ENCODE data around the gene FRYL. TPM values are rescaled to one million over a fixed set of nuclear protein-coding genes. Genes with fewer than 3 reads are reported as not detected.

FRYL gene
- total and polyA plus RNA-seq, 2 of the 8 experiments (the other 6 are each of a cell fraction or from before 2014, with no cell fraction given) = 8.0 to 36.5 TPM

DNA sequence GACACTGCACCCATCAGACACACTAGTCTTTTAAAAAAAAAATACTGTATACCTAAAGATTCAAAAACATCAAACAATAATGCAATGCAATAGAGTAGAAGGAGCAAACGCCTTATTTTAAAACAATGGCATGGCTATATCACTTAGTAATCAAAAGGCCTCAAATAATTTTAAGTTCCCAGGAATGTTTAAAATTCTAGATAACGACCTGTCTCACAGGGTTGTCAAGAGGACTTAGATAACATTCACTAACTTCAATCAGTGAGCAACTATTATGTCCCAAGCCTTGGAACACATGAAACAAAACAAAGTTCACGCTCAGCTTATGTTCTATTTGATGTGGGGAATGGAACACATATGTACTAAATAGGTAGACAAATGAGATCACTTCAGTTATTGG lies 106.5 kb downstream of the FRYL start (continued):
- TF ChIP-seq, protein P1, sequence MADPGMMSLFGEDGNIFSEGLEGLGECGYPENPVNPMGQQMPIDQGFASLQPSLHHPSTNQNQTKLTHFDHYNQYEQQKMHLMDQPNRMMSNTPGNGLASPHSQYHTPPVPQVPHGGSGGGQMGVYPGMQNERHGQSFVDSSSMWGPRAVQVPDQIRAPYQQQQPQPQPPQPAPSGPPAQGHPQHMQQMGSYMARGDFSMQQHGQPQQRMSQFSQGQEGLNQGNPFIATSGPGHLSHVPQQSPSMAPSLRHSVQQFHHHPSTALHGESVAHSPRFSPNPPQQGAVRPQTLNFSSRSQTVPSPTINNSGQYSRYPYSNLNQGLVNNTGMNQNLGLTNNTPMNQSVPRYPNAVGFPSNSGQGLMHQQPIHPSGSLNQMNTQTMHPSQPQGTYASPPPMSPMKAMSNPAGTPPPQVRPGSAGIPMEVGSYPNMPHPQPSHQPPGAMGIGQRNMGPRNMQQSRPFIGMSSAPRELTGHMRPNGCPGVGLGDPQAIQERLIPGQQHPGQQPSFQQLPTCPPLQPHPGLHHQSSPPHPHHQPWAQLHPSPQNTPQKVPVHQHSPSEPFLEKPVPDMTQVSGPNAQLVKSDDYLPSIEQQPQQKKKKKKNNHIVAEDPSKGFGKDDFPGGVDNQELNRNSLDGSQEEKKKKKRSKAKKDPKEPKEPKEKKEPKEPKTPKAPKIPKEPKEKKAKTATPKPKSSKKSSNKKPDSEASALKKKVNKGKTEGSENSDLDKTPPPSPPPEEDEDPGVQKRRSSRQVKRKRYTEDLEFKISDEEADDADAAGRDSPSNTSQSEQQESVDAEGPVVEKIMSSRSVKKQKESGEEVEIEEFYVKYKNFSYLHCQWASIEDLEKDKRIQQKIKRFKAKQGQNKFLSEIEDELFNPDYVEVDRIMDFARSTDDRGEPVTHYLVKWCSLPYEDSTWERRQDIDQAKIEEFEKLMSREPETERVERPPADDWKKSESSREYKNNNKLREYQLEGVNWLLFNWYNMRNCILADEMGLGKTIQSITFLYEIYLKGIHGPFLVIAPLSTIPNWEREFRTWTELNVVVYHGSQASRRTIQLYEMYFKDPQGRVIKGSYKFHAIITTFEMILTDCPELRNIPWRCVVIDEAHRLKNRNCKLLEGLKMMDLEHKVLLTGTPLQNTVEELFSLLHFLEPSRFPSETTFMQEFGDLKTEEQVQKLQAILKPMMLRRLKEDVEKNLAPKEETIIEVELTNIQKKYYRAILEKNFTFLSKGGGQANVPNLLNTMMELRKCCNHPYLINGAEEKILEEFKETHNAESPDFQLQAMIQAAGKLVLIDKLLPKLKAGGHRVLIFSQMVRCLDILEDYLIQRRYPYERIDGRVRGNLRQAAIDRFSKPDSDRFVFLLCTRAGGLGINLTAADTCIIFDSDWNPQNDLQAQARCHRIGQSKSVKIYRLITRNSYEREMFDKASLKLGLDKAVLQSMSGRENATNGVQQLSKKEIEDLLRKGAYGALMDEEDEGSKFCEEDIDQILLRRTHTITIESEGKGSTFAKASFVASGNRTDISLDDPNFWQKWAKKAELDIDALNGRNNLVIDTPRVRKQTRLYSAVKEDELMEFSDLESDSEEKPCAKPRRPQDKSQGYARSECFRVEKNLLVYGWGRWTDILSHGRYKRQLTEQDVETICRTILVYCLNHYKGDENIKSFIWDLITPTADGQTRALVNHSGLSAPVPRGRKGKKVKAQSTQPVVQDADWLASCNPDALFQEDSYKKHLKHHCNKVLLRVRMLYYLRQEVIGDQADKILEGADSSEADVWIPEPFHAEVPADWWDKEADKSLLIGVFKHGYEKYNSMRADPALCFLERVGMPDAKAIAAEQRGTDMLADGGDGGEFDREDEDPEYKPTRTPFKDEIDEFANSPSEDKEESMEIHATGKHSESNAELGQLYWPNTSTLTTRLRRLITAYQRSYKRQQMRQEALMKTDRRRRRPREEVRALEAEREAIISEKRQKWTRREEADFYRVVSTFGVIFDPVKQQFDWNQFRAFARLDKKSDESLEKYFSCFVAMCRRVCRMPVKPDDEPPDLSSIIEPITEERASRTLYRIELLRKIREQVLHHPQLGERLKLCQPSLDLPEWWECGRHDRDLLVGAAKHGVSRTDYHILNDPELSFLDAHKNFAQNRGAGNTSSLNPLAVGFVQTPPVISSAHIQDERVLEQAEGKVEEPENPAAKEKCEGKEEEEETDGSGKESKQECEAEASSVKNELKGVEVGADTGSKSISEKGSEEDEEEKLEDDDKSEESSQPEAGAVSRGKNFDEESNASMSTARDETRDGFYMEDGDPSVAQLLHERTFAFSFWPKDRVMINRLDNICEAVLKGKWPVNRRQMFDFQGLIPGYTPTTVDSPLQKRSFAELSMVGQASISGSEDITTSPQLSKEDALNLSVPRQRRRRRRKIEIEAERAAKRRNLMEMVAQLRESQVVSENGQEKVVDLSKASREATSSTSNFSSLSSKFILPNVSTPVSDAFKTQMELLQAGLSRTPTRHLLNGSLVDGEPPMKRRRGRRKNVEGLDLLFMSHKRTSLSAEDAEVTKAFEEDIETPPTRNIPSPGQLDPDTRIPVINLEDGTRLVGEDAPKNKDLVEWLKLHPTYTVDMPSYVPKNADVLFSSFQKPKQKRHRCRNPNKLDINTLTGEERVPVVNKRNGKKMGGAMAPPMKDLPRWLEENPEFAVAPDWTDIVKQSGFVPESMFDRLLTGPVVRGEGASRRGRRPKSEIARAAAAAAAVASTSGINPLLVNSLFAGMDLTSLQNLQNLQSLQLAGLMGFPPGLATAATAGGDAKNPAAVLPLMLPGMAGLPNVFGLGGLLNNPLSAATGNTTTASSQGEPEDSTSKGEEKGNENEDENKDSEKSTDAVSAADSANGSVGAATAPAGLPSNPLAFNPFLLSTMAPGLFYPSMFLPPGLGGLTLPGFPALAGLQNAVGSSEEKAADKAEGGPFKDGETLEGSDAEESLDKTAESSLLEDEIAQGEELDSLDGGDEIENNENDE (IDR thresholded peaks at IDR 0.05; ENCODE audit: insufficient replicate concordance, low read length) = no peak
- TF ChIP-seq CREB1 (IDR thresholded peaks at IDR 0.05) (no peak), ASH2L (IDR thresholded peaks at IDR 0.05; ENCODE audit: low read length) (no peak), HDAC2 (IDR thresholded peaks at IDR 0.05; ENCODE audit: borderline replicate concordance in 1 of 2, low read depth in 2 of 2, low read length in 2 of 2) (no peak)

Data from H1 (cell line).